ENCODE data around the gene NEK6. TPM values are rescaled to one million over a fixed set of nuclear protein-coding genes. Genes with fewer than 3 reads are reported as not detected.

The NEK6 gene
- total RNA-seq, 2 experiments from 2014 or later: 5.6 to 16.4 TPM

DNA sequence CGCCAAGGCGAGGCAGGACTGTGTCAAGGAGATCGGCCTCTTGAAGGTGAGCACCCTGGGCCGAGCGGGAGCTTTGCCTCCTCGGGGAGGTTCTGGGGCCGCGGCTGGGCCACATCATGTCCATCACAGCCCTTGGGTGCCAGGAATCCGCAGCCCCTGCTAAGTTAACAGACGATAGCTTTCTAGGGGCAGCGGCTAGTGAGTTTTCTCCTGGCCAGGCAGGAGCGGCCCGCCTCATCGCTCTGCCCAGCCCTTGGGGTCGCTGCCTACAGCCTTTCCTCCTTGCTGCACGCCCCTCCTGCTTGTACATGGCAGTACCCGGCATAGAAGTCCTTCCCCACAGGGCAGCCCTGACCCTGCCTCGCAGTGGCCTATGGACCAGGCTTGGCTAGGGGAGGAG lies 56.2 kb downstream of the NEK6 start:
- Histone ChIP-seq H3K4me3 (ENCODE audit: low read depth, low read length, poor library complexity, severe bottlenecking) (no peak overlapping the region), H2AFZ (ENCODE audit: low read length) (no peak overlapping the region), H3K4me2 (ENCODE audit: low read length) (no peak overlapping the region), H3K79me2 (ENCODE audit: insufficient read depth, low read depth, low read length) (no peaks in the 10 kb centered on the region), H3K9me3 (ENCODE audit: low read length) (no peaks in the 10 kb centered on the region), H3K9me2 (ENCODE audit: insufficient read depth, low read length) (no peaks in the 10 kb centered on the region), H4K20me1 (ENCODE audit: insufficient read depth, low read length) (no peaks in the 10 kb centered on the region), H3K36me3 (ENCODE audit: insufficient read depth, low read length) (no peaks in the 10 kb centered on the region), H3K27ac (ENCODE audit: low read depth, low read length, poor library complexity, severe bottlenecking) (no peak overlapping the region), H3K4me1 (ENCODE audit: insufficient read depth, low read length, poor library complexity, severe bottlenecking) (no peaks in the 10 kb centered on the region)
- POLR2A ChIA-PET: no interaction called here
- CTCF ChIA-PET (ENCODE audit: unreplicated experiment): interaction anchor here (0.6 kb wide), 1 partner anchor 168 kb away, joined by 3 read pairs; no protein-coding TSS in a partner anchor
- no peak for DNase-seq (ENCODE audit: low spot score)
- BruUV-seq (replicated peaks): no TSS peak
- intact Hi-C loops (cut with micrococcal nuclease; ENCODE audit: unreplicated experiment): no loop called here
- no peak for TF ChIP-seq EZH2phosphoT487 (IDR thresholded peaks at IDR 0.05; ENCODE audit: borderline replicate concordance, low read depth, low read length)

DNA sequence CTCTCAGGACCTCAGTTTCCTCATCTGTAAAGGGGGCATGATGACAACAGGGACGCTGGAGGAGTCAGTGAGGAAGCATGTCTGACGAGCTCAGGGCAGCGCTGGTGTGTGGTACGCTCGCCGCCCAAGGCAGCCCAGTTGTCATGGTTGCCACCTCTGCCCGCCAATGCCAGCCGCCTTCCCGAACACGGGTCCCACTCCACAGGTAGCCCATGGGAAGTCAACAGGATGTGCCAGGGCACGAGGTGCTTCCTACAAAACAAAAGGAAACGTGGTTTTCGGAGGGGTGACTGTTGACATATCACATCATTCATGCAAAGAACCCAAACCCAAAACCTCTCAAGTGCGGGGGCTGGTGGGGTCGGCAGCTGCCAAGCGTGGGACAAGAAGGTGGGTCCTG lies 58.1 kb downstream of the NEK6 start:
- Histone ChIP-seq H3K9me2 (ENCODE audit: insufficient read depth, low read length) (no peaks in the 10 kb centered on the region), H3K36me3 (ENCODE audit: insufficient read depth, low read length) (no peaks in the 10 kb centered on the region), H3K4me3 (ENCODE audit: low read depth, low read length, poor library complexity, severe bottlenecking) (no peak overlapping the region), H3K4me1 (ENCODE audit: insufficient read depth, low read length, poor library complexity, severe bottlenecking) (no peaks in the 10 kb centered on the region), H3K79me2 (ENCODE audit: insufficient read depth, low read depth, low read length) (no peaks in the 10 kb centered on the region), H3K4me2 (ENCODE audit: low read length) (no peak overlapping the region), H3K9me3 (ENCODE audit: low read length) (no peaks in the 10 kb centered on the region), H2AFZ (ENCODE audit: low read length) (no peak overlapping the region), H4K20me1 (ENCODE audit: insufficient read depth, low read length) (no peaks in the 10 kb centered on the region), H3K27ac (ENCODE audit: low read depth, low read length, poor library complexity, severe bottlenecking) (no peak overlapping the region)
- ChIA-PET CTCF (ENCODE audit: unreplicated experiment) (no interaction called here), POLR2A (interaction anchor here (0.6 kb wide), 1 partner anchor 23 kb away, joined by 3 read pairs; no protein-coding TSS in a partner anchor)
- no peak for TF ChIP-seq EZH2phosphoT487 (IDR thresholded peaks at IDR 0.05; ENCODE audit: borderline replicate concordance, low read depth, low read length)
- TF ChIP-seq, protein P1, sequence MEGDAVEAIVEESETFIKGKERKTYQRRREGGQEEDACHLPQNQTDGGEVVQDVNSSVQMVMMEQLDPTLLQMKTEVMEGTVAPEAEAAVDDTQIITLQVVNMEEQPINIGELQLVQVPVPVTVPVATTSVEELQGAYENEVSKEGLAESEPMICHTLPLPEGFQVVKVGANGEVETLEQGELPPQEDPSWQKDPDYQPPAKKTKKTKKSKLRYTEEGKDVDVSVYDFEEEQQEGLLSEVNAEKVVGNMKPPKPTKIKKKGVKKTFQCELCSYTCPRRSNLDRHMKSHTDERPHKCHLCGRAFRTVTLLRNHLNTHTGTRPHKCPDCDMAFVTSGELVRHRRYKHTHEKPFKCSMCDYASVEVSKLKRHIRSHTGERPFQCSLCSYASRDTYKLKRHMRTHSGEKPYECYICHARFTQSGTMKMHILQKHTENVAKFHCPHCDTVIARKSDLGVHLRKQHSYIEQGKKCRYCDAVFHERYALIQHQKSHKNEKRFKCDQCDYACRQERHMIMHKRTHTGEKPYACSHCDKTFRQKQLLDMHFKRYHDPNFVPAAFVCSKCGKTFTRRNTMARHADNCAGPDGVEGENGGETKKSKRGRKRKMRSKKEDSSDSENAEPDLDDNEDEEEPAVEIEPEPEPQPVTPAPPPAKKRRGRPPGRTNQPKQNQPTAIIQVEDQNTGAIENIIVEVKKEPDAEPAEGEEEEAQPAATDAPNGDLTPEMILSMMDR (conservative IDR thresholded peaks at IDR 0.05; ENCODE audit: low read length): no peak
- BruUV-seq (replicated peaks): no TSS peak
- intact Hi-C loops (cut with micrococcal nuclease; ENCODE audit: unreplicated experiment): no loop called here
- no peak for DNase-seq (ENCODE audit: low spot score)

DNA sequence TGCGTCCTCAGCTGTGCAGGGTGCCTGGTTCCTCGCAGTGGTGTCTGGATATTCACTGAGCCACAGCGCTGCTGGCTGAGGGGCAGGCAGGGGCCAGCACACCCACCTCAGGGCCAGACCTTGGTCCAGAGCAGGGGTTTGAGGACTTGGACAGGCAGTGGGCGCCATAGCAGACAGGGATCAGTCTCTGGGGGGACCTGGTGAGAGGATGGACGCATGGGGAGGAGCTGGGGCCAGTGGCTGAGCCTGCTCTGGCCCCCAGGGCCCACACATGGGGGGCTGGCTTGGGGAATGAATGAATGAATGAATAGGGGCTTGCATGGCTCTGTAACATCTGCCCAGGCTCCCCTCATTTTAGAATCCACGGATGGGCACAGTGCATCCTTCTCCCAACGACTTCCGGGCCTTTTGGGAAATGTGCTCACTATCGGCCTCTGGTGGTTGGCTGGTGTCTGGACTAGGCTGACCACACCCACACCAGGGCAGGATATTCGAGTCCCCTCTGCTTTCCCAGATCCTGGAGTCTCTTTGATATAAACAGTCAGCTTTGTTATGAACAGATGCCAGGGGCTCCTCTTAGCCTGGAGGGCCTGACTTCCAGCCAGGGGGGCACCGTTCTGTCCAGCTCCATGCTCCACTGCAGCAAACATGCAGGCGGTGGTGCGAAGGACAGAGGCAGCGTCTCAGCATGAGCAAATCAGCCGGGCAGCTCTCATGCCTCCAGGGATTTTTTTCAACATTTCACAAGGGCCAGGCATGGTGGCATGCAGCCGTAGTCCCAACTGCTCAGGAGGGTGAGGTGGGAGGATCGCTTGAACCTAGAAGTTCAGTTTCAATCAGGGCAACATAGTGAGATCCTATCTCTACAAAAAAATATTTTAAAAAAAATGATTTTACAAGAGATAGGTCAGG lies 62.6 kb downstream of the NEK6 start:
- H3K9me3 ChIP-seq (ENCODE audit: low read length): no peaks in the 10 kb centered on the region
- no TSS peak for BruUV-seq (replicated peaks)
- TF ChIP-seq, protein P1 (conservative IDR thresholded peaks at IDR 0.05; ENCODE audit: low read length): peak; percentile 91
- TF ChIP-seq EZH2phosphoT487 (IDR thresholded peaks at IDR 0.05; ENCODE audit: borderline replicate concordance, low read depth, low read length): no peak
- intact Hi-C loops (cut with micrococcal nuclease; ENCODE audit: unreplicated experiment): loop anchor here (2.0 kb wide), 1 partner anchor 194 kb away; no protein-coding TSS in a partner anchor
- no peak overlapping the region; the same call in 1 of the 2 replicates for H3K4me2 ChIP-seq (ENCODE audit: low read length)
- ChIA-PET POLR2A (interaction anchor here (0.5 kb wide), 1 partner anchor 683 kb away, joined by 3 read pairs; no protein-coding TSS in a partner anchor), CTCF (ENCODE audit: unreplicated experiment) (no interaction called here)
- no peaks in the 10 kb centered on the region for H3K4me1 ChIP-seq (ENCODE audit: insufficient read depth, low read length, poor library complexity, severe bottlenecking)
- H3K79me2 ChIP-seq (ENCODE audit: insufficient read depth, low read depth, low read length): no peaks in the 10 kb centered on the region
- H3K27ac ChIP-seq (ENCODE audit: low read depth, low read length, poor library complexity, severe bottlenecking): no peak overlapping the region
- DNase-seq (ENCODE audit: low spot score): peak; percentile 70
- H3K4me3 ChIP-seq (ENCODE audit: low read depth, low read length, poor library complexity, severe bottlenecking): no peak overlapping the region
- no peaks in the 10 kb centered on the region for H3K36me3 ChIP-seq (ENCODE audit: insufficient read depth, low read length)
- H4K20me1 ChIP-seq (ENCODE audit: insufficient read depth, low read length): no peaks in the 10 kb centered on the region
- H2AFZ ChIP-seq (ENCODE audit: low read length): peak overlapping the region; percentile 54; the same call in 1 of the 2 replicates
- no peaks in the 10 kb centered on the region for H3K9me2 ChIP-seq (ENCODE audit: insufficient read depth, low read length)
